WTC11 (cell line): ENCODE results near the gene SLPI. TPM values are rescaled to one million over a fixed set of nuclear protein-coding genes. Genes with fewer than 3 reads are reported as not detected.

Experiments used
- ATAC-seq: fragments of 200-7000 bp; cut with Tn5 transposase; 2 replicates; pipeline ENCODE4 v1.10.0; 2021; ENCODE audit warnings: mild to moderate bottlenecking, moderate library complexity
- CTCF ChIA-PET: fragments of 300-600 bp; sonication (Branson Sonifier 250); formaldehyde crosslinking; loops from one replicate; lab custom pipeline; 2021; ENCODE audit warnings: antibody characterized with exemption; lab: Charles Lee
- POLR2A ChIA-PET: fragments of 350-600 bp; sonication (Branson Sonifier 250); formaldehyde crosslinking; loops from one replicate; lab custom pipeline; 2021; ENCODE audit warnings: antibody characterized with exemption; lab: Charles Lee
- DNase-seq: peaks from one replicate; pipeline ENCODE4 v3.0.0; 2021; ENCODE audit warnings: low spot score
- H3K27ac Mint-ChIP-seq: 2 replicates; pipeline ENCODE4 v1.8.0; 2021; ENCODE audit warnings: mixed read lengths
- H3K27me3 Mint-ChIP-seq: 2 replicates; pipeline ENCODE4 v1.8.0; 2021; ENCODE audit warnings: low read depth, mild to moderate bottlenecking, moderate library complexity, mixed read lengths
- H3K36me3 Mint-ChIP-seq: 2 replicates; pipeline ENCODE4 v1.8.0; 2021; ENCODE audit warnings: mixed read lengths
- H3K4me1 Mint-ChIP-seq: 2 replicates; pipeline ENCODE4 v1.8.0; 2022; ENCODE audit warnings: mixed read lengths
- H3K4me3 Mint-ChIP-seq: 2 replicates; pipeline ENCODE4 v1.8.0; 2021; ENCODE audit warnings: mild to moderate bottlenecking, moderate library complexity, mixed read lengths
- H3K9me3 Mint-ChIP-seq: 2 replicates; pipeline ENCODE4 v1.8.0; 2021; ENCODE audit warnings: mixed read lengths
- NFYB ChIP-seq: sonication (generic); formaldehyde crosslinking; conservative IDR thresholded peaks from 2 replicates; pipeline ENCODE4 v1.8.0; 2022; ENCODE audit warnings: low read depth, missing genetic modification reagents
- ZNF121 ChIP-seq: sonication (generic); formaldehyde crosslinking; IDR thresholded peaks from 2 replicates; pipeline ENCODE4 v1.8.0; 2023; ENCODE audit warnings: missing genetic modification reagents
- ZNF138 ChIP-seq: sonication (generic); formaldehyde crosslinking; conservative IDR thresholded peaks from 2 replicates; pipeline ENCODE4 v1.8.1; 2022; ENCODE audit warnings: mild to moderate bottlenecking, moderate library complexity, missing genetic modification reagents
- ZNF232 ChIP-seq: sonication (generic); formaldehyde crosslinking; IDR thresholded peaks from 2 replicates; pipeline ENCODE4 v1.8.0; 2022; ENCODE audit warnings: mild to moderate bottlenecking, missing genetic modification reagents
- ZNF317 ChIP-seq: sonication (generic); formaldehyde crosslinking; IDR thresholded peaks from 2 replicates; pipeline ENCODE4 v1.8.1; 2023; ENCODE audit warnings: low read depth, mild to moderate bottlenecking, moderate library complexity, missing genetic modification reagents, borderline replicate concordance
- total RNA-seq: library from RNA; stranded (reverse); gene quantifications from 3 replicates; pipeline ENCODE4 v1.2.3, GENCODE V29; 2021
- TF ChIP-seq, protein P1 (sequence below): fragments of 250-450 bp; sonication (Bioruptor Pico); IDR thresholded peaks from 2 replicates; pipeline ENCODE4 v1.8.0; 2021; ENCODE audit warnings: mild to moderate bottlenecking
- TF ChIP-seq, protein P2 (sequence below): sonication (generic); formaldehyde crosslinking; IDR thresholded peaks from 2 replicates; pipeline ENCODE4 v1.8.0; 2022; ENCODE audit warnings: mild to moderate bottlenecking, missing genetic modification reagents

SLPI gene
- total RNA-seq, 1 experiment from 2014 or later, result 0.74 TPM

DNA sequence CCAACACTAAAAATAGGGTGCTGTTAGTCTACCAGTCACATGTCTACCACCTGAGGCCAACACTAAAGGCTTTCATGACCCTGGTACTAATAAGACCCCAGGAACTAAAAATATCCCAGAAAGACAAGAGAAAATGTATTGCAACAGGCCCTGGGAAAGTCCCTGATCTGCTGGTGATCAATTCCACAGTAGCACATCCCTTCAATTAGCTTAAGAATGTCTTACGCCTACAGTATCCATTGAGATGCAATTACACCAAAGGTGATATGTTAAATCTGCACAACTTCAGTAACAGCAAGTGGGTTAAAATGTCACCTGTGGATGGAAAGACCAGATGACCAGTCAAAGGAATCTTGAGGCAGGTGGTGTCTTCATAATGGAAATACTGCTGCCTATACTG, 44.4 kb downstream of the SLPI start:
- Mint-ChIP-seq H3K27ac (no peak overlapping the region; the same call in 1 of the 2 replicates), H3K9me3 (peaks cover 18% of the 10 kb centered on the region), H3K4me3 (no peak overlapping the region), H3K27me3 (peaks cover 33% of the 10 kb centered on the region), H3K36me3 (peaks cover 2% of the 10 kb centered on the region; the same call in 1 of the 2 replicates)
- CTCF ChIA-PET, result interaction anchor here (1.2 to 1.6 kb wide), 3 partner anchors 11 to 71 kb away, joined by 3 to 7 read pairs (median 5); no protein-coding TSS in a partner anchor
- ATAC-seq (peak; percentile 52; the same call in 1 of the 2 replicates), DNase-seq (no peak)
- TF ChIP-seq ZNF121 (no peak), NFYB (CRISPR knock-in tag) (no peak)
- TF ChIP-seq, protein P1, sequence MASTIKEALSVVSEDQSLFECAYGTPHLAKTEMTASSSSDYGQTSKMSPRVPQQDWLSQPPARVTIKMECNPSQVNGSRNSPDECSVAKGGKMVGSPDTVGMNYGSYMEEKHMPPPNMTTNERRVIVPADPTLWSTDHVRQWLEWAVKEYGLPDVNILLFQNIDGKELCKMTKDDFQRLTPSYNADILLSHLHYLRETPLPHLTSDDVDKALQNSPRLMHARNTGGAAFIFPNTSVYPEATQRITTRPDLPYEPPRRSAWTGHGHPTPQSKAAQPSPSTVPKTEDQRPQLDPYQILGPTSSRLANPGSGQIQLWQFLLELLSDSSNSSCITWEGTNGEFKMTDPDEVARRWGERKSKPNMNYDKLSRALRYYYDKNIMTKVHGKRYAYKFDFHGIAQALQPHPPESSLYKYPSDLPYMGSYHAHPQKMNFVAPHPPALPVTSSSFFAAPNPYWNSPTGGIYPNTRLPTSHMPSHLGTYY, result no peak
- TF ChIP-seq, all 79 proteins: peak for 0
- H3K4me1 Mint-ChIP-seq, result peaks cover 48% of the 10 kb centered on the region
- POLR2A ChIA-PET, result no interaction called here

DNA sequence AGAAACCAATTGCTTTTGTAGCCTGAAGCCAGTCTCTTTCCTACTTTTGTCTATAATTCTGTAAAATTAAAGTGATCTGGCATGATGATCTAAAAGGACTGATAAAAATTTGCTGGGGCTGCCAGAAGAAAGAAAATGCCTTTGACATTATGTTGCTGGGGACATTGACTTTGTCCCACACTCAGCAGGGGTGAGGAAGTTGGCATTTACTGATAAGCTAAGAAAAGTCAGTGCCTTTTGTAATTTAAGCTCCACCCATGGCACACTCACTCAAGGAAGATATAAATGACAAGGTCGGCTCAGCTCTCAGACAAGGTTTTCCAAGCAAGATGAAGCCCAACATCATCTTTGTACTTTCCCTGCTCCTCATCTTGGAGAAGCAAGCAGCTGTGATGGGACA, 47.6 kb downstream of the SLPI start, which contains the start of gene SEMG1:
SEMG1 (plus strand) TSS at position 309 of the 400 bp plus-strand sequence; CDS start at position 330, 21 bp downstream.
- Mint-ChIP-seq H3K36me3 (peaks cover 2% of the 10 kb centered on the region; the same call in 1 of the 2 replicates), H3K27me3 (peaks cover 14% of the 10 kb centered on the region), H3K27ac (no peak within 1 kb of the TSS), H3K4me3 (no peak within 1 kb of the TSS), H3K4me1 (peaks cover 48% of the 10 kb centered on the region), H3K9me3 (peaks cover 23% of the 10 kb centered on the region)
- POLR2A ChIA-PET, result interaction anchor here (0.6 kb wide), 1 partner anchor 60 kb away, joined by 3 read pairs; no protein-coding TSS in a partner anchor
- ATAC-seq (no peak), DNase-seq (no peak)
- CTCF ChIA-PET, result interaction anchor here (0.6 to 2.5 kb wide), 8 partner anchors 19 to 479 kb away, joined by 3 to 12 read pairs (median 4); no protein-coding TSS in a partner anchor
- TF ChIP-seq, protein P2, sequence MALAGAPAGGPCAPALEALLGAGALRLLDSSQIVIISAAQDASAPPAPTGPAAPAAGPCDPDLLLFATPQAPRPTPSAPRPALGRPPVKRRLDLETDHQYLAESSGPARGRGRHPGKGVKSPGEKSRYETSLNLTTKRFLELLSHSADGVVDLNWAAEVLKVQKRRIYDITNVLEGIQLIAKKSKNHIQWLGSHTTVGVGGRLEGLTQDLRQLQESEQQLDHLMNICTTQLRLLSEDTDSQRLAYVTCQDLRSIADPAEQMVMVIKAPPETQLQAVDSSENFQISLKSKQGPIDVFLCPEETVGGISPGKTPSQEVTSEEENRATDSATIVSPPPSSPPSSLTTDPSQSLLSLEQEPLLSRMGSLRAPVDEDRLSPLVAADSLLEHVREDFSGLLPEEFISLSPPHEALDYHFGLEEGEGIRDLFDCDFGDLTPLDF (CRISPR knock-in tag), result no peak
- TF ChIP-seq ZNF232 (no peak), ZNF138 (CRISPR knock-in tag) (no peak), ZNF317 (CRISPR knock-in tag) (no peak)

Other genes starting within 250 kb of the SLPI start
- gene KCNS1, start 153.4 kb downstream of the SLPI start, total RNA-seq, result 1.2 to 2.1 TPM (median 2.1 TPM) in 3 replicates
- not detected in 3 replicates for gene WFDC5, start 139.4 kb downstream of the SLPI start, total RNA-seq
- gene WFDC12, start 130.1 kb downstream of the SLPI start, total RNA-seq, result not detected in 3 replicates
- not detected in 3 replicates for gene PI3, start 79.7 kb downstream of the SLPI start, total RNA-seq
- gene SEMG1, start 47.5 kb downstream of the SLPI start, total RNA-seq, result 2.0 to 2.9 TPM (median 2.1 TPM) in 3 replicates
- not detected in 3 replicates for gene SEMG2, start 33.2 kb downstream of the SLPI start, total RNA-seq
- gene RBPJL, start 52.3 kb upstream of the SLPI start, total RNA-seq, result 0.78 to 0.85 TPM (median 0.80 TPM) in 3 replicates
- gene MATN4, start 53.7 kb upstream of the SLPI start, total RNA-seq, result 1.9 to 2.5 TPM (median 2.2 TPM) in 3 replicates
- 64.0 to 69.6 TPM (median 69.5 TPM) in 3 replicates for gene SDC4, start 93.9 kb upstream of the SLPI start, total RNA-seq
- gene SYS1, start 108.6 kb upstream of the SLPI start, total RNA-seq, result 15.4 to 20.1 TPM (median 16.4 TPM) in 3 replicates
- gene TP53TG5, start 123.8 kb upstream of the SLPI start, total RNA-seq, result 0.37 to 0.85 TPM in 2 of 3 replicates, not detected in the other
- gene DBNDD2, start 153.7 kb upstream of the SLPI start, total RNA-seq, result 58.7 to 65.8 TPM (median 61.1 TPM) in 3 replicates
- 63.7 to 67.7 TPM (median 67.7 TPM) in 3 replicates for gene PIGT, start 161.6 kb upstream of the SLPI start, total RNA-seq
- 76.4 to 114 TPM (median 99.4 TPM) in 3 replicates for gene WFDC2, start 215.2 kb upstream of the SLPI start, total RNA-seq